ENCODE results near the gene MACROD1.

The MACROD1 gene, protein sequence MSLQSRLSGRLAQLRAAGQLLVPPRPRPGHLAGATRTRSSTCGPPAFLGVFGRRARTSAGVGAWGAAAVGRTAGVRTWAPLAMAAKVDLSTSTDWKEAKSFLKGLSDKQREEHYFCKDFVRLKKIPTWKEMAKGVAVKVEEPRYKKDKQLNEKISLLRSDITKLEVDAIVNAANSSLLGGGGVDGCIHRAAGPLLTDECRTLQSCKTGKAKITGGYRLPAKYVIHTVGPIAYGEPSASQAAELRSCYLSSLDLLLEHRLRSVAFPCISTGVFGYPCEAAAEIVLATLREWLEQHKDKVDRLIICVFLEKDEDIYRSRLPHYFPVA

GRCh38 chr11:64165842-64166635, at the start of gene MACROD1:
TSS of gene MACROD1 (minus strand) at chr11:64166113. CDS start at chr11:64165994, 119 bp downstream.
- in situ Hi-C loops (cut with HindIII; ENCODE audit: low pct_ligation_motif_present, low pct_unique_long_range_greater_than_20kb, low sequenced_read_pairs): no loop called here
- peak; percentile 79 for DNase-seq

GRCh38 chr11:64211181-64211872, 45.4 kb upstream of the MACROD1 start:
- in situ Hi-C loops (cut with HindIII; ENCODE audit: low pct_ligation_motif_present, low pct_unique_long_range_greater_than_20kb, low sequenced_read_pairs): no loop called here
- DNase-seq: no peak

DNA sequence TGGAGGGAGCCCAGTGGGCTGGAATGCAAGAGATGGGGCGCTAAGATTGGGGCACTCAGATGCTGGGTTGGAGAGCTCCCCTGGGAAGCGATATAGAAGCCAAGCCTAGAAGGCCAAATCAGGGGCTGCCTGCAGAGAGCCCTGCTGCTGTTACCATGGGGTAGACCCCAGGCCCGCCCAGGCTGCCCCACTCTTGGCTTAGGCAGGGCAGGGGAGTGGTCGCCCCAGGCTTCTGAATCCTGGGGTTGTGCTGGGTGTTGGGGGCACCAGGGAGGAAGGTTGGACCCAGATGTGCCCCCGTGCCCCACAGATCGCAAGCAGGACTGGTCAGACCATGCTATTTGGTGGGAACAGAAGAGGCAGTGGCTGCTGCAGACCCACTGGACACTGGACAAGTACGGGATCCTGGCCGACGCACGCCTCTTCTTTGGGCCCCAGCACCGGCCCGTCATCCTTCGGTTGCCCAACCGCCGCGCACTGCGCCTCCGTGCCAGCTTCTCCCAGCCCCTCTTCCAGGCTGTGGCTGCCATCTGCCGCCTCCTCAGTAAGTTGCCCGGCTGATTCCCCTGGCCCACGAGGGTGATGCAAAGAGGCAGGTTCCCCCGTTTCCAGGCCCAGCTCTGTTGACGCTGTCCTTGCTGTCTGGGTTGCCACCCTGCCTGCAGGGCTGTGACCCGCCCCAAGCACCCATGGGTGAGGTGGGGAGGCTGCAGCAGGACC, 44.5 kb upstream of the MACROD1 start:
- DNase-seq: no peak

GRCh38 chr11:64209563-64209843, 43.6 kb upstream of the MACROD1 start:
- no peak for DNase-seq
- in situ Hi-C loops (cut with HindIII; ENCODE audit: low pct_ligation_motif_present, low pct_unique_long_range_greater_than_20kb, low sequenced_read_pairs): no loop called here

More for the DNA sequence above, 44.5 kb upstream of the MACROD1 start:
- in situ Hi-C loops (cut with HindIII; ENCODE audit: low pct_ligation_motif_present, low pct_unique_long_range_greater_than_20kb, low sequenced_read_pairs): no loop called here

DNA sequence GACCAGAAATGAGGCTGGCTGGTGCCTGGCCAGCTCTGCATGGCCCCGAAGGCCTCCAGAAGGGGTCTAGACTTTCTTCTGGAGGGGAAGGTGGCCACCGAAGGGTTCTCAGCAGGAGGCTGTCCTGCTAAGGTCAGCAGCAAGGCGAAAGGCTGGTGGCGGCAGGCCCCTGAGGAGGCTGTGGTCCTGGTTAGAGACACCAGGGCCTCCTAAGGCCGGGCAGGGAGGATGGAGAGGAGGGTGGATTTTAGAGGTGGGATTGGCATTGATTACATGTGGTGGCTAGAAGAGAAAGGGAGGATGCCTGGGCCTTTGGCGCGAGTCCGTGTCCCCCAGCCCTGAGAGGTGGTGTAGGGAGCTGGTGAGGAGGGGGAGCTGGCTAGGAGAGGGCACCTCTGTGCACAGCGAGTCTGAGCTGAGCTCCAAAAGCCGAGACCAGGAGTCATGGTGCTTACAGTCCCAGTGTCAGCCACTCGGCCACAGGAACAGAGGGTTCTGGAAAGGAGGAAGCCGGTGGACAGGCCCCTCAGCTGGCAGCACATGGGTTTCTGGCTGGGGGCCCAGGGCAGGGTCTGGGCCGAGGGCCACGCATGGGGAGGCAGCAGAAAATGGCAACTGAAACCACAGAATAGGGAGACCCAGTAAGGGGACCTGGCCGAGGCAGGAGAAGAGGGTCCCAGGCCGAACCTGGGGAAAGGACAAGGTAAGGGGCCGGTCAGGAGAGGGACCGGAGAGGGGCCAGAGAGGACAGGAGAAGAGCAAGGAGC, 43.1 kb upstream of the MACROD1 start:
- DNase-seq: no peak

GRCh38 chr11:64208086-64208795, 42.3 kb upstream of the MACROD1 start:
- in situ Hi-C loops (cut with HindIII; ENCODE audit: low pct_ligation_motif_present, low pct_unique_long_range_greater_than_20kb, low sequenced_read_pairs): no loop called here
- DNase-seq: no peak

More for the DNA sequence above, 43.1 kb upstream of the MACROD1 start:
- in situ Hi-C loops (cut with HindIII; ENCODE audit: low pct_ligation_motif_present, low pct_unique_long_range_greater_than_20kb, low sequenced_read_pairs): no loop called here

GRCh38 chr11:64207256-64208085, 41.6 kb upstream of the MACROD1 start:
- in situ Hi-C loops (cut with HindIII; ENCODE audit: low pct_ligation_motif_present, low pct_unique_long_range_greater_than_20kb, low sequenced_read_pairs): no loop called here
- no peak for DNase-seq

DNA sequence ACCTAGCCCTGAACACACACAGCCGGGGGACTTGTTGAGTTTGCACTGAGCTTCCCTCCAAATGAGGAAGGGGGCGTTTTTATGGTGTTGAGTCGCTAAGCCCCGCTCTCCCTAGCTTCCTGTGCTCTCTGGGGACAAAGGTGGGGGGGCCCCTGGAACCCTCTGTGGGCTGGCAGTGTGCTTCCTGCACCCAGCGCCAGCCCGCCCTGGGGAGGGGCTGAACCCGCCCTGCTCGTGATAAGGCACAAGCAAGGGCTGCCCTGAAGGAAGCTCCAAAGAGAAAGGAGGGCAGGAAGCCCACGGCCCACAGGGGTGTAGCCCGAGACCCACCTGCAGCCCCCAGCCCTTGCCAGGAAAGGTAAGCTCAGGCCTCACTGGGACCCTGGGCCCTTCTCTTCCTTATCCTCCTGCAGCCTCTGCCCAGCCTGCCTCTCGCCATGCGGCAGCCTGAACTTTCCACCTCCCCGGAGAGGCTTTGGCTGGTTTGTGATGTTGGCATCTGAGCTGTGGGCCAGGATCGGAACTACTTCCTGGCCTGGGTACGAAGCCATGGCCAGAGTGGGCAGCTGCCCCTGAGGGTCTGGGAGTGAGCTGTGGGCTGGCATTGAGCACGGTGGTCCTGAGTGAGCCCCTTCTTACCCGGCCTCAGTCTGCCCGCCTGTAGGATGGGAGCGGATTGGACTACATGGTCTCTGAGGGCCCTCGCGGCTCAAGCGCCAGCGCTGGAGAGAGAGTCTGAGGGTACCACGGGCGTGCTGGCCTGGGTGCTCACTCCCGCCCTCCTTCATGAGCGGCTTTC, 40.7 kb upstream of the MACROD1 start, which contains the start of gene FERMT3:
Gene FERMT3, plus strand, starts transcription at position 265 of the 799 bp plus-strand sequence. CDS start 644 bp downstream, outside the sequence.
- no peak for DNase-seq
- in situ Hi-C loops (cut with HindIII; ENCODE audit: low pct_ligation_motif_present, low pct_unique_long_range_greater_than_20kb, low sequenced_read_pairs): no loop called here

DNA sequence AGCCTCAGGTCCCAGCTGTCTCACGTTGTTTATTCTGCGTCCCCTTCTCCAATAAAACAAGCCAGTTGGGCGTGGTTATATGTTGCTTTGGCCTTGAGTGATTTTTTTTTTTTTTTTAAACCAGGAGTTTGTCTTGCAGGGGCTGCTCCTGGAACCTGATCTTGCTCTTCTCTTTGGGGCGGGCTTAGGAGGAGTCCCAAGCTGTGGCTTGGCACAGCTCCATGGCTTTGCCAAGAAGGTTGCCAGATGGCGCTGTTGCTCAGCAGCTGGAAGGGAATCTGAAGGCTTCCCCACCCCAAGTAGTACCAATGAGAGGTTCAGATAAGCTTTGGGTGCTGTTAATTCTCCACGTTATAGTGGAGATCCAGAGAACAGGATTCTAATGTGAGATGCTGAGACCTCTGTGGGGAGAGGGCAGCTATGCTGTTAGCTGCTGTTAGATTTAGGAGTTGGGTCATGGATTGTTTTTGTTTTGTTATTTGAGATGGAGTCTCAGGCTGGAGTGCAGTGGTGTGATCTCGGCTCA, 38.6 kb upstream of the MACROD1 start:
- in situ Hi-C loops (cut with HindIII; ENCODE audit: low pct_ligation_motif_present, low pct_unique_long_range_greater_than_20kb, low sequenced_read_pairs): no loop called here
- DNase-seq: peak; percentile 88

DNA sequence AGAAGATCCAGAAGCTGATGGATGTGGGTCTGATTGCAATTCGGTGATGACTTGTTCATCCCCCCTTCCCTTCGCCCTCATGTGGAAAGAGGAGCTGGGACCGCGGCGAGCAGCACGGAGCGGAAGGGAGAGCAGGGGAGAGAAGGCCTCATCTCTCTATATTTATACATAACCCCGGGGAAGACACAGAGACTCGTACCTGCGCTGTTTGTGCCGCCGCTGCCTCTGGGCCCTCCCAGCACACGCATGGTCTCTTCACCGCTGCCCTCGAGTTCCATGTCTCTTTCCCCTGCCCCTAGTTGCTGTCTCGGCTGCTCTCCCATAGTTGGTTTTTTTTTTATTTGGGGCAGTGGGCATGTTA, 38.1 kb upstream of the MACROD1 start:
- in situ Hi-C loops (cut with HindIII; ENCODE audit: low pct_ligation_motif_present, low pct_unique_long_range_greater_than_20kb, low sequenced_read_pairs): no loop called here
- no peak for DNase-seq

GRCh38 chr11:64203421-64204079, 37.6 kb upstream of the MACROD1 start:
- DNase-seq: no peak
- in situ Hi-C loops (cut with HindIII; ENCODE audit: low pct_ligation_motif_present, low pct_unique_long_range_greater_than_20kb, low sequenced_read_pairs): no loop called here

DNA sequence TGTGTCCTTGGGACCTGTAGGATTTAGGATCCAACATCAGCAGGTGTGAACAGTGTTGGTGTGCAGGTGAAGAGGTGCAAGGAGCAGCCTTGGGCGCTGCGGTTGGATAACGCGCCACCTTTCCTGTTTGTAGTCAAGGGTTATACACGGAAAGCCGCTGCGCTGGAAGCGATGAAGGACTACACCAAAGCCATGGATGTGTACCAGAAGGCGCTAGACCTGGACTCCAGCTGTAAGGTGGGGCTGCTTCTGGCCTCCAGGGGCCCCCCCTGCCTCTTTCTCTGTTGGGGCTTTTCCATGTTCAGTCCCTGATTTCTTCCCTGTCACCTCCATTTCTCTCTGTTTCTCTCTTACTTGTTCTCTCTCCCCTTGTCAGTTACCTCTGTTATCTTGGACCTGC, 37.1 kb upstream of the MACROD1 start:
- in situ Hi-C loops (cut with HindIII; ENCODE audit: low pct_ligation_motif_present, low pct_unique_long_range_greater_than_20kb, low sequenced_read_pairs): no loop called here
- DNase-seq: no peak

DNA sequence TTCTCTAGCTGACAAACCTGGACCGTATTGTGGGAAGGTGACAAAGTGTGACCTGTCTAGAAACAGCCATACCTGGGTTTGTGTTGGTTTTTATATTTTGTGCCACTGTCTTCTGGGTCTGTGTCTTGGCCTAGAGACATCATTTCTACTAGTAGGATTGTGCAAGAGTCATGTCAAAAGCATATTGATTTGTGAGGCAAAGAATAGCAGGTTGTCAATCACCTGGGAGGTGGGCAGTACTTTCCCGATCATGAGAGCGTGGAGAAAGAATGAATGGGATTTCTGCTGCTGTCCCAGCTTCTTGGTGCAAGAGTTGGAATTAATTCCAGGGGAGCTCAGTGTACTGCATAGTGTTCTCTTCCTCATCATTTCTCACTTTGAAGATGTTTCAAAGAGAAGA, 35.6 kb upstream of the MACROD1 start:
- no peak for DNase-seq
- in situ Hi-C loops (cut with HindIII; ENCODE audit: low pct_ligation_motif_present, low pct_unique_long_range_greater_than_20kb, low sequenced_read_pairs): no loop called here

DNA sequence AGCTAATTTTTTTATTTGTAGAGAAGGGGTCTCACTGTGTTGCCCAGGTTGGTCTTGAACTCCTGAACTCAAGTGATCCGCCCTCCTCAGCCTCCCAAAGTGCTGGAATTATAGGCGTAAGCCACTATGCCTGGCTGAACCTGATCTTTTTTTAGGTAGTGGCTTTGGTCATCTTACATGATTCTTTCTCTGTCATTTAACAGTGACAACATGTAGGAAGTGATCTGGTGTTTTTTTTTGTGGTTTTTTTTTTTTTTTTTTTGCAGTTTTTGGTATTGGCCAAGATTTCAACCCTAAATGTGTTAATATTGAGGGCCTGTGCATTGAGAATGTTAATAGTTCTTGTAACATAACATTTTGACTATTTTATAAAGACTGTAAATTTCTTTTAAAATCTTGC, 32.6 kb upstream of the MACROD1 start:
- DNase-seq: no peak
- in situ Hi-C loops (cut with HindIII; ENCODE audit: low pct_ligation_motif_present, low pct_unique_long_range_greater_than_20kb, low sequenced_read_pairs): no loop called here

- no peak for DNase-seq
- in situ Hi-C loops (cut with HindIII; ENCODE audit: low pct_ligation_motif_present, low pct_unique_long_range_greater_than_20kb, low sequenced_read_pairs): no loop called here
These were observed 30.7 kb upstream of the MACROD1 start for GRCh38 chr11:64196626-64197025.

All from ACHN (cell line).